GM23248 (cell line): ENCODE measurements around the gene CALD1. TPM values are rescaled to one million over a fixed set of nuclear protein-coding genes. Genes with fewer than 3 reads are reported as not detected.

ENCODE experiments used
- DNase-seq: peaks from one replicate; pipeline ENCODE4 v3.0.0-alpha.2; 2015
- H2AFZ ChIP-seq: fragments of 200-600 bp; sonication (generic); 2 replicates; pipeline ENCODE4 v1.6.1; 2016; ENCODE audit warnings: antibody characterized with exemption
- H3F3A ChIP-seq: fragments of 200-600 bp; sonication (generic); 2 replicates; pipeline ENCODE4 v1.6.1; 2016; ENCODE audit warnings: mild to moderate bottlenecking, antibody characterized with exemption, mixed run types; ENCODE audit not compliant: insufficient read depth
- H3K27ac ChIP-seq: fragments of 200-600 bp; sonication (generic); 2 replicates; pipeline ENCODE4 v1.5.1; 2016; ENCODE audit warnings: mild to moderate bottlenecking
- H3K27me3 ChIP-seq: fragments of 200-600 bp; sonication (generic); replicated peaks from 2 replicates; pipeline ENCODE4 v1.6.1; 2016; ENCODE audit warnings: mild to moderate bottlenecking; ENCODE audit not compliant: insufficient read depth
- H3K36me3 ChIP-seq: fragments of 200-600 bp; sonication (generic); 2 replicates; pipeline ENCODE4 v1.6.1; 2016; ENCODE audit warnings: low read depth, mild to moderate bottlenecking
- H3K4me1 ChIP-seq: fragments of 200-600 bp; sonication (generic); 2 replicates; pipeline ENCODE4 v1.6.1; 2016; ENCODE audit warnings: mild to moderate bottlenecking; ENCODE audit not compliant: insufficient read depth
- H3K4me2 ChIP-seq: fragments of 200-600 bp; sonication (generic); one replicate; pipeline ENCODE4 v1.6.1; 2016; ENCODE audit warnings: mild to moderate bottlenecking; ENCODE audit not compliant: unreplicated experiment
- H3K4me3 ChIP-seq: fragments of 200-600 bp; sonication (generic); 2 replicates; pipeline ENCODE4 v1.5.1; 2016; ENCODE audit warnings: mild to moderate bottlenecking
- H3K79me2 ChIP-seq: fragments of 200-600 bp; sonication (generic); 2 replicates; pipeline ENCODE4 v1.6.1; 2016; ENCODE audit warnings: mild to moderate bottlenecking; ENCODE audit not compliant: insufficient read depth
- H3K9ac ChIP-seq: fragments of 200-600 bp; sonication (generic); 2 replicates; pipeline ENCODE4 v1.6.1; 2016; ENCODE audit warnings: mild to moderate bottlenecking
- H3K9me2 ChIP-seq: fragments of 200-600 bp; sonication (generic); 2 replicates; pipeline ENCODE4 v1.6.1; 2016; ENCODE audit warnings: mixed run types, mild to moderate bottlenecking, moderate library complexity; ENCODE audit not compliant: insufficient read depth
- H3K9me3 ChIP-seq: fragments of 200-600 bp; sonication (generic); one replicate; pipeline ENCODE4 v1.6.1; 2017; ENCODE audit warnings: low read depth
- H4K20me1 ChIP-seq: fragments of 200-600 bp; sonication (generic); 2 replicates; pipeline ENCODE4 v1.6.0; 2016; ENCODE audit not compliant: insufficient read depth
- EZH2 ChIP-seq: fragments of 200-600 bp; sonication (generic); IDR thresholded peaks from 2 replicates; pipeline ENCODE4 v1.6.1; 2018; ENCODE audit warnings: antibody characterized with exemption, mild to moderate bottlenecking; ENCODE audit not compliant: insufficient read depth, poor library complexity, severe bottlenecking
- EZH2phosphoT487 ChIP-seq: fragments of 200-600 bp; sonication (generic); IDR thresholded peaks from 2 replicates; pipeline ENCODE4 v1.6.1; 2018; ENCODE audit warnings: antibody characterized with exemption, moderate library complexity, mild to moderate bottlenecking, low read depth; ENCODE audit not compliant: insufficient read depth
- WGBS, 2 experiments: methylation state at CpG; one replicate each; pipeline ENCODE4 v1.1.6; 2015 to 2017; ENCODE audit warnings: low lambda C conversion rate in 2 of 2, low coverage in 1 of 2; ENCODE audit errors: missing lambda C conversion rate in 2 of 2; 5-methylcytosine and 5-hydroxymethylcytosine counted together
- in situ Hi-C: fragments of 300-500 bp; cut with MboI; formaldehyde crosslinking; loops from 2 replicates; pipeline ENCODE4 v1.15.0; 2020
- polyA plus RNA-seq: library from polyadenylated mRNA; unstranded; fragments of >200 nt; fragmentation: Nextera tagmentation; extraction: Ambion mirVana; gene quantifications from 2 replicates; pipeline ENCODE4 v1.2.1, GENCODE V29; 2016
- total RNA-seq: library from RNA; depleted of rRNA; stranded (reverse); fragments of >200 nt; shearing (Covaris generic); gene quantifications from 2 replicates; pipeline ENCODE4 v1.2.3, GENCODE V29; 2014

CALD1 gene
- total and polyA plus RNA-seq, 2 experiments from 2014 or later: 698 to 1,687 TPM

GRCh38 chr7:134789967-134790685 is 10.7 kb downstream of the CALD1 start:
- Histone ChIP-seq H3K27ac (peak overlapping the region; percentile 27), H4K20me1 (peaks cover 27% of the 10 kb centered on the region), H3K9ac (peak overlapping the region; percentile 45), H3K36me3 (peaks cover 62% of the 10 kb centered on the region), H3K9me3 (no peaks in the 10 kb centered on the region), H3K79me2 (peaks cover 100% of the 10 kb centered on the region), H3K4me3 (peak overlapping the region; percentile 1), H3K4me2 (peak overlapping the region; percentile 23), H3K4me1 (peaks cover 67% of the 10 kb centered on the region), H3F3A (peaks cover 92% of the 10 kb centered on the region), H3K27me3 (no peaks in the 10 kb centered on the region), H2AFZ (no peak overlapping the region), H3K9me2 (no peaks in the 10 kb centered on the region)
- TF ChIP-seq EZH2: no peak
- no peak for TF ChIP-seq EZH2phosphoT487
- peak; percentile 72 for DNase-seq
- in situ Hi-C loops: no loop called here
- 30 to 36% methylated on average over 2 of the region's 2 CpGs for WGBS, 2 experiments

DNA sequence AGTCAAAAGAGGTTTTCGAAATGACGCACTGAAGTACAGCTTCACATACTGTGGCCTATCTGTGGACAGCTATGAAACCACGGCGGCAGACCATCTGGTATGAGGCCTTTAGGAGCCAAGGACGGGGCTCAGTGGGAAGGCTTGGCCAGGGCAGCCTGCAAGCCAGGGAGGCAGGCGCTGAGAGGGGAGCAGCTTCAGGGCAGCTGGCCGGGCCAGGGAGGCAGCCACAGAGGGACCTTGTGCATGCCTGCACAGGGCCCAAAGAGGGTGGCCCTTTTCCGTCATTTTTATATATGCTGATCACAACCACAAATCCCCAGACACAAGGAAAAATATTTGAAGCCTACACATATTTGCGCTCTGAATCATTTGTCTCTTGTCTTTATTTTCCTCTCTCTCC is 13.5 kb downstream of the CALD1 start:
- no peaks in the 10 kb centered on the region for H3K27me3 ChIP-seq
- peaks cover 62% of the 10 kb centered on the region for H3K36me3 ChIP-seq
- no peaks in the 10 kb centered on the region for H3K9me2 ChIP-seq
- in situ Hi-C loops: no loop called here
- H3K9ac ChIP-seq: no peak overlapping the region
- no peaks in the 10 kb centered on the region for H3K9me3 ChIP-seq
- peak; percentile 60 for DNase-seq
- no peak for TF ChIP-seq EZH2
- no peak for TF ChIP-seq EZH2phosphoT487
- peaks cover 40% of the 10 kb centered on the region for H3K4me1 ChIP-seq
- peaks cover 95% of the 10 kb centered on the region for H3F3A ChIP-seq
- H2AFZ ChIP-seq: no peak overlapping the region
- H3K27ac ChIP-seq: peak overlapping the region; percentile 32; the same call in 1 of the 2 replicates
- peaks cover 18% of the 10 kb centered on the region for H4K20me1 ChIP-seq
- H3K4me2 ChIP-seq: peak overlapping the region; percentile 31
- H3K4me3 ChIP-seq: no peak overlapping the region
- H3K79me2 ChIP-seq: peaks cover 100% of the 10 kb centered on the region
- WGBS, 2 experiments: 86 to 91% methylated on average over 9 of the region's 9 CpGs

- peaks cover 93% of the 10 kb centered on the region for H3F3A ChIP-seq
- no peak for TF ChIP-seq EZH2phosphoT487
- TF ChIP-seq EZH2: no peak
- no peak overlapping the region for H3K9ac ChIP-seq
- peaks cover 75% of the 10 kb centered on the region for H3K36me3 ChIP-seq
- H3K79me2 ChIP-seq: peaks cover 100% of the 10 kb centered on the region
- H4K20me1 ChIP-seq: peaks cover 22% of the 10 kb centered on the region; the same call in 1 of the 2 replicates
- H3K27me3 ChIP-seq: no peaks in the 10 kb centered on the region
- in situ Hi-C loops: no loop called here
- H2AFZ ChIP-seq: no peak overlapping the region
- peaks cover 39% of the 10 kb centered on the region for H3K4me1 ChIP-seq
- no peak overlapping the region for H3K4me2 ChIP-seq
- no peaks in the 10 kb centered on the region for H3K9me2 ChIP-seq
- no peak overlapping the region for H3K27ac ChIP-seq
- 95 to 97% methylated on average over 5 of the region's 5 CpGs for WGBS, 2 experiments
- no peaks in the 10 kb centered on the region for H3K9me3 ChIP-seq
- no peak for DNase-seq
- no peak overlapping the region for H3K4me3 ChIP-seq
These were observed 15.8 kb downstream of the CALD1 start for GRCh38 chr7:134795231-134795630.

DNA sequence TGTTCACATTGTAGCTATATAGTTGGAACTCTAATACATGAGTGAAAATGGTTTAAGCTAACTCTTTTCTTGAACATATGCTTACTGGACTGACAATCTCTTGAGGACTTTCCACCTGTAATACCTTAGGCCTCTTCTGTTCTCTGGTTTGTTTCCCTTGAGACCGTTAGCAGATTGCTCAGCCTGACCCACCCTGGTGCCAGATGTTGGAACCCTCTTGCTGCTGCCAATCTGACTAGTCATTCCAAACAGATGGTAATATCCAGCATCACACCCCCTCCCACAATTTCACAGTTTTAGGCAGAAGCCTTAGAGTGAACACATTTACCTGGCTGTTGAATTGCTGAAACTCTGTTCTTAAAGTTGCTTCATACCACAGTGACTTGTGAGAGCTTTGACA is 18.7 kb downstream of the CALD1 start:
- Histone ChIP-seq H4K20me1 (peaks cover 19% of the 10 kb centered on the region; the same call in 1 of the 2 replicates), H3K79me2 (peaks cover 100% of the 10 kb centered on the region), H3K9ac (no peak overlapping the region), H3K4me3 (no peak overlapping the region), H3K4me2 (no peak overlapping the region), H3K27ac (peak overlapping the region; percentile 28), H3K27me3 (no peaks in the 10 kb centered on the region), H3K9me2 (no peaks in the 10 kb centered on the region), H3F3A (peaks cover 72% of the 10 kb centered on the region), H2AFZ (no peak overlapping the region), H3K9me3 (no peaks in the 10 kb centered on the region), H3K36me3 (peaks cover 85% of the 10 kb centered on the region), H3K4me1 (peaks cover 43% of the 10 kb centered on the region)
- in situ Hi-C loops: no loop called here
- WGBS, 2 experiments: 37 to 48% methylated on average over 1 of the region's 1 CpG
- peak; percentile 30 for DNase-seq
- TF ChIP-seq EZH2: no peak
- no peak for TF ChIP-seq EZH2phosphoT487
